ENCODE results near the gene GLB1L.
"Not testable (repeated sequence)": the region's sequence is repeated elsewhere in the genome, so short reads cannot be mapped to it uniquely, and the experiment has no call there.

Gene GLB1L

GRCh38 chr2:219245148-219245898 lies at the start of gene GLB1L, which contains the start of gene STK16:
Gene GLB1L, minus strand, starts transcription at chr2:219245444. Its CDS starts 1,871 bp downstream, at chr2:219243573.
Gene STK16, plus strand, starts transcription at chr2:219245479. Its CDS starts 521 bp downstream, at chr2:219246000.
- peak; percentile 89 for DNase-seq

DNA sequence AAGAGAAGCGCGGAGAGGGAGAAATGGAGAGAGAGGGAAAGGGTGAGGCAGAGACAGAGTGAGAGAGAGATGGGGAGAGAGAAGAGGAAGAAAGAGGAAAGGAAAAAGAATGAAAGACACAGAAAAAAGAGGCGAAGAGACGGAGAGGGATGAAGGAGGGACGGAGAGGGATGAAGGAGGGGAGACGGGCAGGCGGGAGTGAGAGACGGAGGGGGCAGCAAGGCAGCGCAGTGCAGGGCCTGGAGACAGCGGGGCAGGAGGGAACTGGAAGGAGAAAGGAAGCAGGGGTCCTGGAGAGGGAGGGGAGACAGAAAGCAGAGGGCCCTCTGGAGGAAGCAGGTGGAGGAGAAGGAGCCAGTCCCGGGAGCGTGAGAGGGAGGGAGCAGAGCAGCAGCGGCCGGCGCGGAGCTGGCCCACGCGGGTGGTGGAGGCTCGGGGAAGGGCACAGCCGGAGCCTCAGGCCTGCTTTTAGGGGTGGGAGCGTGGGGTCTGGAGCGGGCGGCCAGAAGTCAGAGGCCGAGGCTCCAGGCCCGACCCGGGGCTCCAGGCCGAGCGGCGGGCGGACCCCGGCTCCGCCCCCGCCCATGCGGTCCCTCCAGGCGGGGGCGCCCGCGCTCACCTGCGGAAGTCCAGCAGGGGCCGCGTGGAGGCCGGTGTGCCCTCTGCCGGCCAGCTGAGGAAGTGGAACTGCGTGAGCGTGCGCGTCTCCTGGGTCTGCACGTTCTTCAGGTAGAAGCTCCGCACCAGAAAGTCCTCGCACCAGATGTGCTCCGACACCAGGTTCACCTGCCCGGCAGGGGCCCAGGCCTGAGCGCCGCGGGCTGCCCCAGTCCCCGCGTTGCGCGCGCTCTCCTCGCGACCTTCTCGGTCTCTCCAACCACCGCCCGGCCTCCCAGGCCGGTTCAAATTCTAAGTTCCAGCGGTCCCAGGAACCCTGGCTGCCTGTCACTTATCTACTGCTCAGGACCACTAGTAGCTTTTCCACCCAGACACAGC lies 49.4 kb upstream of the GLB1L start:
- peak; percentile 93 for DNase-seq

- no peak for DNase-seq
Observed at GRCh38 chr2:219293736-219294231, 48.5 kb upstream of the GLB1L start.

DNA sequence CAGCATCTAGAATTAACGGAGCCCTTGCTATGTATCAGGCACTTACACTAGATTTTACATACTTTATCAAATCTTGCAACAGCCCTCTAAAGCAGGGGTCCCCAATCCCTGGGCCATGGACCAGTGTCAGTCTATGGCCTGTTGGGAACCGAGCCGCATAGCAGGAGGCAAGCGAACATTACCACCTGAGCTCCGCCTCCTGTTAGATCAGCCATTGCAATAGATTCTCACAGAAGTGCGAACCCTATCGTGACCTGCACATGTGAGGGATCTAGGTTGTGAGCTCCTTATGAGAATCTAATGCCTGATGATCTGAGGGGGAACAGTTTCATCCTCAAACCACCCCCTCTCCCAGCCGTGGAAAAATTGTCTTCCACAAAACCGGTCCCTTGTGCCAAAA lies 47.4 kb upstream of the GLB1L start:
- DNase-seq: no peak

- DNase-seq: no peak
Observed at GRCh38 chr2:219291910-219292490, 46.8 kb upstream of the GLB1L start.

DNA sequence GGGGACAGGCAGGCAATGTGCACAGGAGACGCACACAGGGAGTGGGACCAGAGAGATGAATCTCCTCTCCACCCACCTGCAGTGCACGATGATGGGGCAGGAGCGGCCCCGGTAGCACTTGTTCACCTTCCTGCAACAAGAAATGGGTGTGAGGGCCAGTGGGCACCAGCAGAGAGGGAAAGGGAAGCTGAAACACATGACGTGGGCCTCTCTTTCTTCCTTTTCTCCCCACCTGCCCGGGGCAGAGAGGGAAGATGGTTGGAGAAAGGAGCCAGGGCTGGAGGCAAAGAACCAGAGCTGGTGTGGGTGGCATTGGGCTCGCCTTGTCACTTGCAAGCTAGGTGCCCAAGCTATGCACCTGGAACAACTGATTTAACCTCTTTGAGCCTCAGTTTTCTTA lies 46.1 kb upstream of the GLB1L start:
- DNase-seq: no peak

- DNase-seq: no peak
Observed at GRCh38 chr2:219290381-219291171, 45.3 kb upstream of the GLB1L start.

DNA sequence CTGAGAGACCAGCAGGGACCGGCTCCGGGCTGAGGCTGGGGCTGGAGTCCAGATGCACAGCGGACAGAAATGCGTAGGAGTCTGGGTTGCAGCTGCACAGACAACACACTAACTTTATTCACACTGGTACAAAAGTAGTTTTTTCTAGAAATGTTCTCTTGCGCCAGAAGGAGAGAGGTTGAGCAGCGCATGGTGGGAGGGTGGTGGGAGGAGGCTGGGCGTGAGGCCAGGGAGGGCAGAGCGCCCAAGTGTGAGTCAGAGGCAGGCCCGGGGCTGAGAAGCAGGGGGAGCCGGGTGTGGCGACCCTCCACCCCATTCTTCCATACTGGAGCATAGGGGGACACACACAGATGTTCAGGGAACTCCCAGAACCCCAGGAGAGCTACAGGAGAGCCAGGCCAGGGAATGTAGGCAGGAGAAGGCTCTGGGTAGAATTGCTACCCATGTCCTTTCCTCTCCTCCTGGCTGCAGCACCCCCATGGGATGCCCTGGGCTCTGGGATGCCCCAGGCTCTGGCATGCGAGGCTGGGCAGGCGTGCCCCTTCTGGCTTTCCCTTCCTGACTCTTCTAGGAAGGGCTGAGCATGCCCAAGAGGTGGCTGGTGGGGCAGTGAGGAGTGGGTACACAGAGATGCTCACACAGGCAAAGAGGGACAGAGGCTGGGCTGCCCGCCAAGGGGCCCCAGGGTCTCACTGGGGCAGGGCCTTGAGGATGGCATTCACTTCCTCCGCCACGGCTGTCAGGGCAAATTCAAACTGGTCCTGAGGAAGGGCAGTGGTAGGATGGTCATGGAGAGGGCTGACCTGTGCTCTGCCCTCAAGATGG lies 44.5 kb upstream of the GLB1L start:
- no peak for DNase-seq

DNA sequence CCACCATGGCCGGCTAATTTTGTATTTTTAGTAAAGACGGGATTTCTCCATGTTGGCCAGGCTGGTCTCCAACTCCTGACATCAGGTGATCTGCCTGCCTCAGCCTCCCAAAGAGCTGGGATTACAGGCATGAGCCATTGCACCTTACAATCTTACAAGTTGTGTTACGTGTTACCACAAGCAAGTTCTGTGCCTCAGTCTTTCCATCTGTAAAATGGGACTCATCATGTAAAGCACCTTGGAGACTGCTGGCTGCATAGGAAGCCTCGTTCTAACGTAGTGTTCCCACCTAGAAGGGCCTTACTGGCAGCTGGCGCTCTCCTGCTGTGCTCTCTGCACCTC lies 43.9 kb upstream of the GLB1L start:
- no peak for DNase-seq

DNA sequence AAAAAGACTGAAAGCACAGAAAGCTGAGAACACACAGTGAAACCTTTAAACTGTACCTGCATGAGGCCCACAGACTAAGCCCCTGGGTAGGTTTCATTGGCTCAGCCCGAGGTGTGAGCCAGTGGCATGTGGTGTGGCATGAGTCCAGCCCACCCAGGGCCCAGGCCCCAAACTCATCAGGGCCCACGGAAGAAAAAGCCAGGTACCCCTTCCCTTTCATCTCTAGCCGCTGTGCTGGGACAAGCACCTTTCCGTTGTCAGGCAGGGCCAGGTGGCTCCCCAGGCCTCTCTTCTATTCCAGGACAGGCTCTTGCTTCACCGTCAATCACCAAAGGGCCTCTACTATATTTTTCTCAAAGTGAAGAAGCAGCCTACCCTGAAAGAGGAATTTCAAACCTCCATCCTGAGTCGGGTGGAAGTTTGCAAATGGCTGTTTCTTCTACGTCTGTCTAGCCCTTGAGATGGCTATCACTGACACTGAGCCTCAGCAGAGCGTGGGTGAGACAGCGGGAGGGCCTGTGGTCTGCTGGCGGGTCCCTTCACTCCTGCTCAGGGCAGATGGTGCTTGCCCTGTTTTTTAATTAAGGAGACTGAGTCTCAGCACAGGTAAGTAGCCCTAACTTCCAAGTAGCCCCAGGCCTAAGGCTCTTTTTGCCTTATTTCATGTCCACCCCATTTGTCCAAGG lies 42.5 kb upstream of the GLB1L start:
- DNase-seq: no peak

- DNase-seq: not testable (repeated sequence)
Observed at GRCh38 chr2:219287116-219287440, 41.8 kb upstream of the GLB1L start.

DNA sequence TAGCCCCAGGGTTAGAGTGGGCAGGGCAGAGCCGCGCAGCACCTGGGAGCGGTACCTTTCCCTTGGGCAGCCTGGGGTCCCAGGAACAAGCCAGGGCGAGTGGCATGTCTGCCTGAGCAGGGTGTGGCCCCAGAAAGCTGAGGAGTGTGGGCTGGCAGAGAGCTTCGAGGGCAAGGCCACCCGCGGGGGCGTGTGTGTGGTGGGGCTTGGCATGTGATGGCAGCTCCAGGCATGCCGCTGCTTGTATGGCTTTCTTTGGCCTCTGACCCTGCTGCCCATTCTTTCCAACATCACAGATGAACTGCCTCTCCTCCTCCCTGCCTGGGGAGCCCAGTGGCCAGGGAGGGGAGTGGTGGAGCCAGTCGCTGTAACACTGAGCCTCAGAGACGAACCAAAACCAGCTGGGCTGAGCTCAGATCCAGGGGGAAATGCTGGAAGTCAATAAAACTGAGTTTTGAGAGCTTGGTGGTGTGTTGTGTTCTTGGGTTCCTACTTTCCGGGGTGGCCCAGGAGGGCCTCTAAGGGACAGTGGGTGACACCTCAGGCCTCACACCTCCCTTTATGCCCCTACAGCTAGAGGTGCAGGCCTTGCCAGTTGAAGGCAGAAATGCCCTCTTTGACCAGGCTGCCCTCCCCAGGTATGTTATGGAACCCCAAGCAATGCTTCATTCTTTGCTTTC lies 41.3 kb upstream of the GLB1L start:
- no peak for DNase-seq

DNA sequence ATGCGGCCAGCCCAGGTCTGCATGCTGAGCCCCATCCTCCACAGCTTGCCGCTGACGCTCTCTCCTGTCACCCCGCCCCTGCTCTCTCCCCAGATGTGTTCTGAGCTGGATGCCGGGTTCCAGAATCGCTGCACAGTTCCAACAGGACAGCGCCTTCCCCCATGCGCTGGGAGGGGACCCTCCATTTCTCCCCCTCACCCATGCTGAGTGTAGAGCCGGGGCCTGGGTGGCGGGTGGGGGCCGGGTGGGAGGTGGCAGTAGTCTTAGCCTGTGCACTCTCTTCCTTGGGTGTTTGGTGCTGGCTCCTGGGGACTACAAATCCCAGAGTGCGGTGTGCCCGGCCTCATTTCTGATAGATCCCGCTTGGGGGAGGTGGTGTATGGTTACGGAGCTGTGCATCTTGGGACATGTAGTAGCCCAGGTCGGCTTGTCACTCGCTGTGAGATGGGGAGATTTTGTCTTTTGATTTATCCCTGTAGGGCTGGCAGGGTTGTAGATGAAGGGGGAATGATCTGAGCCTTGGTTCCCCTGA lies 40.7 kb upstream of the GLB1L start:
- no peak for DNase-seq

GRCh38 chr2:219285373-219285735 lies 40.1 kb upstream of the GLB1L start:
- DNase-seq: no peak

GRCh38 chr2:219284501-219285372 lies 39.5 kb upstream of the GLB1L start:
- DNase-seq: no peak

GRCh38 chr2:219282943-219283581 lies 37.8 kb upstream of the GLB1L start:
- DNase-seq: no peak

GRCh38 chr2:219282375-219282774 lies 37.1 kb upstream of the GLB1L start:
- no peak for DNase-seq

DNA sequence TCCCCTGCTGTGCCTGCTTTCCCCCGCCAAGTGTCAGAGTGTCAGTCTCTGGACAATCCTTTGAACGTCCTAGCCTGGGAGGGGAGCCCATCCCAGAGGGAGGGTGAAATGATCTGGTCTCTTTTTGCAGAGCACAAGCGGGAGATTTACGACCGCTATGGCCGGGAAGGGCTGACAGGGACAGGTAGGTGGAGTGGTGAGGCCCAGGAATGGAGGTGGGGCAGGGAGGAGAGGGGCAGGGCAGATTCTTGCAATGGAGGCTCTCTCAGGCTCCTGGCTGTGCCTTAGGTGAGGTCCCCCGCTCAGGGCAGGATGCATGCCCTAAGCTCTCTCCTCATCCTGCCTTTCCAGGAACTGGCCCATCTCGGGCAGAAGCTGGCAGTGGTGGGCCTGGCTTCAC lies 36.3 kb upstream of the GLB1L start:
- no peak for DNase-seq

DNA sequence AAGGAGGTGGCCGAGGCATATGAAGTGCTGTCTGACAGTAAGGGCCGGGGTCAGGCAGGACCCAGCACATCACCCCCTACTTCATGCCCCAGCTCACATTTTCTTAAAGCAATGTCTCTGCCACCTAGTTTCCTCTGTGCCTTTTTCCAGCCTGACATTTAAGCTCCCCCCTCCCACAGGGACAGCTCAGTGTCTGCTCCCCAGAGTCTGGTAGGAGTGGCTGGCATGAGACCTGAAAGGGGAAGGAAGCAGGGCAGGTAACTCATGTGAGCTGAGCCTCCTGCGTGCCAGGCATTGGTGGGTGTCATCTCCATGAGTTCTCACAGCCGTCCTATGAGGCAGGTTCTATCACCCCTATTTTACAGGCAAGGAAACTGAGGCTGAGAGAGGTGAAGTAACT lies 35.4 kb upstream of the GLB1L start:
- no peak for DNase-seq
